ENCODE results near the gene BAHCC1. TPM values are rescaled to one million over a fixed set of nuclear protein-coding genes. Genes with fewer than 3 reads are reported as not detected.

Gene BAHCC1
- total and polyA plus RNA-seq, 9 of the 15 experiments (the other 6 are each of a cell fraction or from before 2014, with no cell fraction given) = 0.14 to 26.9 (median 5.0) TPM

- TF ChIP-seq, protein P1, sequence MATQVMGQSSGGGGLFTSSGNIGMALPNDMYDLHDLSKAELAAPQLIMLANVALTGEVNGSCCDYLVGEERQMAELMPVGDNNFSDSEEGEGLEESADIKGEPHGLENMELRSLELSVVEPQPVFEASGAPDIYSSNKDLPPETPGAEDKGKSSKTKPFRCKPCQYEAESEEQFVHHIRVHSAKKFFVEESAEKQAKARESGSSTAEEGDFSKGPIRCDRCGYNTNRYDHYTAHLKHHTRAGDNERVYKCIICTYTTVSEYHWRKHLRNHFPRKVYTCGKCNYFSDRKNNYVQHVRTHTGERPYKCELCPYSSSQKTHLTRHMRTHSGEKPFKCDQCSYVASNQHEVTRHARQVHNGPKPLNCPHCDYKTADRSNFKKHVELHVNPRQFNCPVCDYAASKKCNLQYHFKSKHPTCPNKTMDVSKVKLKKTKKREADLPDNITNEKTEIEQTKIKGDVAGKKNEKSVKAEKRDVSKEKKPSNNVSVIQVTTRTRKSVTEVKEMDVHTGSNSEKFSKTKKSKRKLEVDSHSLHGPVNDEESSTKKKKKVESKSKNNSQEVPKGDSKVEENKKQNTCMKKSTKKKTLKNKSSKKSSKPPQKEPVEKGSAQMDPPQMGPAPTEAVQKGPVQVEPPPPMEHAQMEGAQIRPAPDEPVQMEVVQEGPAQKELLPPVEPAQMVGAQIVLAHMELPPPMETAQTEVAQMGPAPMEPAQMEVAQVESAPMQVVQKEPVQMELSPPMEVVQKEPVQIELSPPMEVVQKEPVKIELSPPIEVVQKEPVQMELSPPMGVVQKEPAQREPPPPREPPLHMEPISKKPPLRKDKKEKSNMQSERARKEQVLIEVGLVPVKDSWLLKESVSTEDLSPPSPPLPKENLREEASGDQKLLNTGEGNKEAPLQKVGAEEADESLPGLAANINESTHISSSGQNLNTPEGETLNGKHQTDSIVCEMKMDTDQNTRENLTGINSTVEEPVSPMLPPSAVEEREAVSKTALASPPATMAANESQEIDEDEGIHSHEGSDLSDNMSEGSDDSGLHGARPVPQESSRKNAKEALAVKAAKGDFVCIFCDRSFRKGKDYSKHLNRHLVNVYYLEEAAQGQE (IDR thresholded peaks at IDR 0.05; ENCODE audit: borderline replicate concordance) = peak; percentile 63
- TF ChIP-seq, protein P1 (CRISPR knock-in tag; IDR thresholded peaks at IDR 0.05; ENCODE audit: low read depth) = no peak
- TF ChIP-seq RFX7 (CRISPR knock-in tag; IDR thresholded peaks at IDR 0.05) (no peak), RAD51 (IDR thresholded peaks at IDR 0.05; ENCODE audit: borderline replicate concordance, low read depth) (peak; percentile 49; the same call in 1 of the 2 replicates), EGR1 (conservative IDR thresholded peaks at IDR 0.05) (0 out of 2 replicates have a peak, but pooled peaks have one; percentile 6), CUX1 (CRISPR knock-in tag; IDR thresholded peaks at IDR 0.05) (no peak), CREB1 (IDR thresholded peaks at IDR 0.05) (no peak), CREB1 (CRISPR knock-in tag; IDR thresholded peaks at IDR 0.05) (peak; percentile 32; the same call in 1 of the 2 replicates), GABPB1 (CRISPR knock-in tag; IDR thresholded peaks at IDR 0.05) (peak; percentile 33; the same call in 1 of the 2 replicates)
- TF ChIP-seq, protein P2, sequence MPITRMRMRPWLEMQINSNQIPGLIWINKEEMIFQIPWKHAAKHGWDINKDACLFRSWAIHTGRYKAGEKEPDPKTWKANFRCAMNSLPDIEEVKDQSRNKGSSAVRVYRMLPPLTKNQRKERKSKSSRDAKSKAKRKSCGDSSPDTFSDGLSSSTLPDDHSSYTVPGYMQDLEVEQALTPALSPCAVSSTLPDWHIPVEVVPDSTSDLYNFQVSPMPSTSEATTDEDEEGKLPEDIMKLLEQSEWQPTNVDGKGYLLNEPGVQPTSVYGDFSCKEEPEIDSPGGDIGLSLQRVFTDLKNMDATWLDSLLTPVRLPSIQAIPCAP (CRISPR knock-in tag; IDR thresholded peaks at IDR 0.05; ENCODE audit: borderline replicate concordance) = no peak
- TF ChIP-seq, protein P3, sequence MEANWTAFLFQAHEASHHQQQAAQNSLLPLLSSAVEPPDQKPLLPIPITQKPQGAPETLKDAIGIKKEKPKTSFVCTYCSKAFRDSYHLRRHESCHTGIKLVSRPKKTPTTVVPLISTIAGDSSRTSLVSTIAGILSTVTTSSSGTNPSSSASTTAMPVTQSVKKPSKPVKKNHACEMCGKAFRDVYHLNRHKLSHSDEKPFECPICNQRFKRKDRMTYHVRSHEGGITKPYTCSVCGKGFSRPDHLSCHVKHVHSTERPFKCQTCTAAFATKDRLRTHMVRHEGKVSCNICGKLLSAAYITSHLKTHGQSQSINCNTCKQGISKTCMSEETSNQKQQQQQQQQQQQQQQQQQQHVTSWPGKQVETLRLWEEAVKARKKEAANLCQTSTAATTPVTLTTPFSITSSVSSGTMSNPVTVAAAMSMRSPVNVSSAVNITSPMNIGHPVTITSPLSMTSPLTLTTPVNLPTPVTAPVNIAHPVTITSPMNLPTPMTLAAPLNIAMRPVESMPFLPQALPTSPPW (CRISPR knock-in tag; IDR thresholded peaks at IDR 0.05) = peak; percentile 40
These were observed 23.1 kb upstream of the BAHCC1 start (continued) for GRCh38 chr17:81371910-81372760.
